Neutrophil (primary cell): Measurements from ENCODE around the gene UCKL1.
A peak's percentile ranks its signal among the peaks of the same experiment; 100 is the strongest.

Experiments
- H3K27ac ChIP-seq: fragments of 200-600 bp; sonication (generic); 2 replicates; pipeline ENCODE4 v1.5.1; 2016; ENCODE audit warnings: mild to moderate bottlenecking, moderate library complexity
- H3K27me3 ChIP-seq: fragments of 200-600 bp; sonication (generic); 2 replicates; pipeline ENCODE4 v1.6.0; 2016; ENCODE audit warnings: mild to moderate bottlenecking
- H3K36me3 ChIP-seq: fragments of 200-600 bp; sonication (generic); 2 replicates; pipeline ENCODE4 v1.5.1; 2017
- H3K4me1 ChIP-seq, 2 experiments: fragments of 200-600 bp in 1 of 2; sonication (generic) in 1 of 2; 1 replicate in 1 of 2; 2 replicates in 1 of 2; pipeline versions ENCODE4 v1.5.1 to v1.6.1; 2013 to 2016; ENCODE audit warnings: low read depth in 1 of 2, low read length in 1 of 2, mild to moderate bottlenecking in 1 of 2, moderate library complexity in 1 of 2; ENCODE audit not compliant: control insufficient read depth in 1 of 2, insufficient read depth in 1 of 2
- H3K4me3 ChIP-seq, 2 experiments: fragments of 200-600 bp in 1 of 2; sonication (generic) in 1 of 2; 1 replicate in 1 of 2; 2 replicates in 1 of 2; pipeline ENCODE4 v1.5.1; 2013 to 2016; ENCODE audit warnings: low read depth in 1 of 2, low read length in 1 of 2, mild to moderate bottlenecking in 1 of 2, moderate library complexity in 1 of 2
- H3K9me3 ChIP-seq: fragments of 200-600 bp; sonication (generic); 2 replicates; pipeline ENCODE4 v1.5.1; 2016
- CTCF ChIP-seq: fragments of 200-600 bp; sonication (generic); IDR thresholded peaks from 2 replicates; pipeline ENCODE4 v1.5.1; 2016; ENCODE audit warnings: antibody characterized with exemption

Gene UCKL1

GRCh38 chr20:63953764-63954429, 2.3 kb downstream of the UCKL1 start:
- H3K27me3 ChIP-seq = peaks cover 7% of the 10 kb centered on the region
- H3K9me3 ChIP-seq = no peaks in the 10 kb centered on the region
- peaks cover 4% of the 10 kb centered on the region for H3K36me3 ChIP-seq
- peak overlapping the region; percentile 50 for H3K27ac ChIP-seq
- TF ChIP-seq CTCF = no peak
- H3K4me1 ChIP-seq = peaks cover 45 to 54% of the 10 kb centered on the region in 2 experiments
- H3K4me3 ChIP-seq = no peak overlapping the region

DNA sequence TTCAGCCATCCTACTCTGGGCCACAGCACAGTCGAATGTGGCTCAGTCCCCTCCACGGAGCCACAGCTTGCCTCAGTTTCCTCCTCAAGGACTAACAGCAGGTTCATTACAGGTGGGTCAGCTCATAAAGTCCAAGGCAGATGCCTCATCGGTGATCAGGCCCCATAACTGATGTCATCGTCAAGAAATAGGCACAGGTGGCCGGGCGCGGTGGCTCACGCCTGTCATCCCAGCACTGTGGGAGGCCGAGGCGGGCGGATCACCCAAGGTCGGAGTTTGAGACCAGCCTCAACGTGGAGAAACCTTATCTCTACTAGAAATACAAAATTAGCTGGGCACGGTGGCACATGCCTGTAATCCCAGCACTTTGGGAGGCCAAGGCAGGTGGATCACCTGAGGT, 3.4 kb downstream of the UCKL1 start:
- Histone ChIP-seq H3K27me3 (peaks cover 7% of the 10 kb centered on the region), H3K36me3 (peaks cover 4% of the 10 kb centered on the region), H3K4me3 (no peak overlapping the region), H3K4me1 (peaks cover 57 to 65% of the 10 kb centered on the region in 2 experiments), H3K9me3 (no peaks in the 10 kb centered on the region), H3K27ac (no peak overlapping the region)
- TF ChIP-seq CTCF = no peak

DNA sequence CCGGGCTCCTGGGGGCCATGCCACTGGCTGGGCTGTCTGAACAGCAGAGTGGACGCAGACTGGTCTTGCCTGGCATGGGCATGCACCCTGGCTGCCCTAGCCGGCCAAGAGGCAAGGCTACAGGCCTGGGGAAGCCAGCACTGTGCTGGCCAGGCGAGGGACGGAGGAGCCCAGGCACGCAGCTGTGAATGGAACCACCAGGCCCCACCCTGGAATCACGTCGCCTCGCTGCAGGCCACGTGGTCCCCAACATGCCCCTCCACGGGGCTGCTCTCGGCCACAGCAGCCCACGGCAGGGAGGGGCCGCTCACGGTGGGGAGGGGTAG, 4.0 kb downstream of the UCKL1 start:
- TF ChIP-seq CTCF = no peak
- Histone ChIP-seq H3K36me3 (peaks cover 4% of the 10 kb centered on the region), H3K27ac (no peak overlapping the region), H3K27me3 (peaks cover 4% of the 10 kb centered on the region), H3K9me3 (no peaks in the 10 kb centered on the region), H3K4me1 (peaks cover 59 to 69% of the 10 kb centered on the region in 2 experiments), H3K4me3 (no peak overlapping the region)

- Histone ChIP-seq H3K4me1 (peaks cover 55 to 65% of the 10 kb centered on the region in 2 experiments), H3K27me3 (no peaks in the 10 kb centered on the region), H3K27ac (no peak overlapping the region), H3K9me3 (no peaks in the 10 kb centered on the region), H3K4me3 (no peak overlapping the region), H3K36me3 (peaks cover 4% of the 10 kb centered on the region)
- TF ChIP-seq CTCF = no peak
Measured at GRCh38 chr20:63951398-63952209, 4.6 kb downstream of the UCKL1 start.

GRCh38 chr20:63950701-63951397, 5.4 kb downstream of the UCKL1 start:
- Histone ChIP-seq H3K27me3 (no peaks in the 10 kb centered on the region), H3K27ac (no peak overlapping the region), H3K4me3 (no peak overlapping the region), H3K36me3 (peaks cover 11% of the 10 kb centered on the region), H3K9me3 (no peaks in the 10 kb centered on the region), H3K4me1 (peaks cover 51 to 58% of the 10 kb centered on the region in 2 experiments)
- no peak for TF ChIP-seq CTCF
